Parathyroid adenoma (tissue), 2 donors: Measurements from ENCODE around the gene STK32C.

Experiments used
- H2AFZ ChIP-seq: fragments of 300-600 bp; sonication (generic); one replicate; pipeline ENCODE4 v1.7.0; 2017; ENCODE audit warnings: antibody characterized with exemption, mild to moderate bottlenecking
- H3K27ac ChIP-seq: fragments of 300-600 bp; sonication (generic); one replicate; pipeline ENCODE4 v1.7.0; 2017
- H3K27me3 ChIP-seq: fragments of 300-600 bp; sonication (generic); one replicate; pipeline ENCODE4 v1.7.0; 2017; ENCODE audit warnings: low read length; ENCODE audit not compliant: control insufficient read depth, insufficient read depth
- H3K36me3 ChIP-seq: fragments of 300-600 bp; sonication (generic); one replicate; pipeline ENCODE4 v1.7.0; 2017; ENCODE audit warnings: low read length; ENCODE audit not compliant: control insufficient read depth, insufficient read depth
- H3K4me1 ChIP-seq: fragments of 300-600 bp; sonication (generic); one replicate; pipeline ENCODE4 v1.7.0; 2017; ENCODE audit warnings: control low read depth
- H3K4me2 ChIP-seq: fragments of 300-600 bp; sonication (generic); one replicate; pipeline ENCODE4 v1.7.0; 2017; ENCODE audit warnings: low read length
- H3K4me3 ChIP-seq: fragments of 300-600 bp; sonication (generic); one replicate; pipeline ENCODE4 v1.7.0; 2017; ENCODE audit warnings: low read depth, low read length
- H3K79me2 ChIP-seq: fragments of 300-600 bp; sonication (generic); one replicate; pipeline ENCODE4 v1.7.0; 2017; ENCODE audit warnings: control low read depth
- H3K9ac ChIP-seq: fragments of 300-600 bp; sonication (generic); one replicate; pipeline ENCODE4 v1.7.0; 2017; ENCODE audit warnings: mild to moderate bottlenecking
- H3K9me3 ChIP-seq: fragments of 300-600 bp; sonication (generic); one replicate; pipeline ENCODE4 v1.7.0; 2017; ENCODE audit warnings: low read length; ENCODE audit not compliant: control insufficient read depth
- CTCF ChIP-seq: fragments of 300-600 bp; sonication (generic); IDR thresholded peaks from one replicate; pipeline ENCODE4 v1.7.0; 2017; ENCODE audit warnings: antibody characterized with exemption, mild to moderate bottlenecking
- donor health status: primary hyperparathyroidism.

Gene STK32C

GRCh38 chr10:132205650-132206376 lies 101.9 kb downstream of the STK32C start:
- Histone ChIP-seq H3K4me2 (no peak overlapping the region), H3K36me3 (no peaks in the 10 kb centered on the region), H3K9ac (no peak overlapping the region), H3K4me1 (no peaks in the 10 kb centered on the region), H3K27me3 (no peaks in the 10 kb centered on the region), H3K27ac (no peak overlapping the region), H3K79me2 (no peaks in the 10 kb centered on the region), H2AFZ (no peak overlapping the region), H3K9me3 (no peaks in the 10 kb centered on the region), H3K4me3 (no peak overlapping the region)
- no peak for TF ChIP-seq CTCF

- no peak overlapping the region for H3K4me3 ChIP-seq
- no peaks in the 10 kb centered on the region for H3K27me3 ChIP-seq
- H3K79me2 ChIP-seq = no peaks in the 10 kb centered on the region
- no peak for TF ChIP-seq CTCF
- no peaks in the 10 kb centered on the region for H3K9me3 ChIP-seq
- H3K9ac ChIP-seq = no peak overlapping the region
- no peaks in the 10 kb centered on the region for H3K36me3 ChIP-seq
- H3K4me2 ChIP-seq = no peak overlapping the region
- H2AFZ ChIP-seq = no peak overlapping the region
- no peaks in the 10 kb centered on the region for H3K4me1 ChIP-seq
- no peak overlapping the region for H3K27ac ChIP-seq
Observed at GRCh38 chr10:132204781-132205473, 102.8 kb downstream of the STK32C start.

GRCh38 chr10:132204078-132204780 lies 103.5 kb downstream of the STK32C start:
- Histone ChIP-seq H3K4me2 (no peak overlapping the region), H3K4me3 (no peak overlapping the region), H3K36me3 (no peaks in the 10 kb centered on the region), H3K4me1 (no peaks in the 10 kb centered on the region), H3K9ac (no peak overlapping the region), H3K27ac (no peak overlapping the region), H3K27me3 (no peaks in the 10 kb centered on the region), H3K79me2 (no peaks in the 10 kb centered on the region), H2AFZ (no peak overlapping the region), H3K9me3 (no peaks in the 10 kb centered on the region)
- TF ChIP-seq CTCF = no peak

DNA sequence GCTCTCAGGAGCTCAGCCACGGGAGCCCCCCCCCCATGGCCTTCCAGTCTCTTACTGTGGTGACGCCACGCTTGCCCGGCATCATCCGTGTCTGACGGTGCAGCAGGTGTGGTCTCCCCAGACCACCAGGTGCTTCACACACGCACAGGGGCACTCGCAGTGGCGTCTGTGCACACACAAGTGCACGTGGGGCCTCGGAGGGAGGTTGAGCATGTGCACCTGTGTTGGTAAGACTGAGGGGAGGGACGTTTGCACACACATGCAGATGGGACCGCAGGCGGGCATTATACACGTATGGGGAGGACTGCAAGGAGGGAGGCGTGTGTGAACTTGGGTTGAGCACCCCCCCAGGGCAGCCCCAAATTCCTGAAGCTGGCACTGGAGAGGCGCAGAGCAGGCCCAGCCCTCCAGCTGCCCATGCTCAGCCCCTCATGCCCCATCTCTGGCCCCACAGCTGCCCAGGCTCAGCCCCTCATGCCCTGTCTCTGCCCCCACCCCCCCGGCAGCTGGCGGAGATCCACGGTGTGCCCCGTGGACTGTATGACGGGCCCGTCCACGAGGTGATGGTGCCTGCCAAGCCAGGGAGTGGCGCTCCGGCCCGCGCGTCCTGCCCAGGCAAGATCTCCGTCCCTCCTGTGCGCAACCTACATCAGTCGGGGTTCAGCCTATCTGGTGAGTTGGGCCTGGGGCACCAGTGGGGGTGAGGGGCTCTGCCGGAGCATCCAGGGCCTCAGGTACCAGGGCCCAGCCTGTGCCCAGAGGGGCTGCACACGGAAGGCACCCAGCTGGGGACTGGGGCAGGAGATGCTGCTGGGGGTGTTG lies 104.3 kb downstream of the STK32C start:
- no peaks in the 10 kb centered on the region for H3K36me3 ChIP-seq

More for the DNA sequence above, 104.3 kb downstream of the STK32C start:
- Histone ChIP-seq H3K27me3 (no peaks in the 10 kb centered on the region), H3K4me1 (no peaks in the 10 kb centered on the region), H2AFZ (no peak overlapping the region), H3K4me3 (no peak overlapping the region), H3K4me2 (no peak overlapping the region), H3K27ac (no peak overlapping the region), H3K79me2 (no peaks in the 10 kb centered on the region), H3K9me3 (no peaks in the 10 kb centered on the region), H3K9ac (no peak overlapping the region)
- TF ChIP-seq CTCF = no peak
